Astrocyte (in vitro differentiated cells and primary cell): ENCODE data around the gene HIBADH. TPM values are rescaled to one million over a fixed set of nuclear protein-coding genes. Genes with fewer than 3 reads are reported as not detected.

Experiments
- DNase-seq: peaks from one replicate; pipeline ENCODE4 v3.0.0-alpha.2; 2010; ENCODE audit warnings: low read depth
- FAIRE-seq: peaks from 2 replicates; lab custom pipeline; 2011; peaks lifted over from hg19 to GRCh38; lab: Jason Lieb, UNC
- H2AFZ ChIP-seq: 2 replicates; pipeline ENCODE4 v1.6.0; 2012; ENCODE audit warnings: low read depth, low read length, inconsistent platforms
- H3K27ac ChIP-seq: 2 replicates; pipeline ENCODE4 v1.5.1; 2011; ENCODE audit warnings: low read depth, low read length, inconsistent platforms
- H3K27me3 ChIP-seq: 2 replicates; pipeline ENCODE4 v1.6.0; 2011; ENCODE audit warnings: low read length, inconsistent platforms; ENCODE audit not compliant: insufficient read depth
- H3K36me3 ChIP-seq: 2 replicates; pipeline ENCODE4 v1.5.1; 2011; ENCODE audit warnings: low read length, inconsistent platforms; ENCODE audit not compliant: insufficient read depth
- H3K4me1 ChIP-seq: 2 replicates; pipeline ENCODE4 v1.5.1; 2011; ENCODE audit warnings: low read length, inconsistent platforms; ENCODE audit not compliant: insufficient read depth
- H3K4me2 ChIP-seq: 2 replicates; pipeline ENCODE4 v1.6.0; 2012; ENCODE audit warnings: low read length, inconsistent platforms
- H3K4me3 ChIP-seq: 2 replicates; pipeline ENCODE4 v1.5.1; 2011; ENCODE audit warnings: low read depth, mild to moderate bottlenecking, low read length, inconsistent platforms; ENCODE audit not compliant: insufficient read depth
- H3K79me2 ChIP-seq: 2 replicates; pipeline ENCODE4 v1.6.0; 2012; ENCODE audit warnings: mild to moderate bottlenecking, low read length, inconsistent platforms; ENCODE audit not compliant: insufficient read depth
- H3K9ac ChIP-seq: 2 replicates; pipeline ENCODE4 v1.6.0; 2012; ENCODE audit warnings: mild to moderate bottlenecking, low read length, inconsistent platforms
- H3K9me3 ChIP-seq: 2 replicates; pipeline ENCODE4 v1.5.1; 2012; ENCODE audit warnings: low read depth, mild to moderate bottlenecking, low read length, inconsistent platforms; ENCODE audit not compliant: insufficient read depth
- H4K20me1 ChIP-seq: 2 replicates; pipeline ENCODE4 v1.6.0; 2012; ENCODE audit warnings: low read length, inconsistent platforms; ENCODE audit not compliant: insufficient read depth
- H3K27ac Mint-ChIP-seq: one replicate; pipeline ENCODE4 v1.8.0; 2021; ENCODE audit warnings: mild to moderate bottlenecking, mixed read lengths; ENCODE audit not compliant: unreplicated experiment
- H3K27me3 Mint-ChIP-seq: one replicate; pipeline ENCODE4 v1.8.0; 2021; ENCODE audit warnings: low read depth, mixed read lengths; ENCODE audit not compliant: unreplicated experiment
- H3K36me3 Mint-ChIP-seq: one replicate; pipeline ENCODE4 v1.8.0; 2021; ENCODE audit warnings: low read depth, mixed read lengths; ENCODE audit not compliant: unreplicated experiment
- H3K4me1 Mint-ChIP-seq: one replicate; pipeline ENCODE4 v1.8.0; 2021; ENCODE audit warnings: low read depth, mixed read lengths; ENCODE audit not compliant: unreplicated experiment
- H3K4me3 Mint-ChIP-seq: one replicate; pipeline ENCODE4 v1.8.0; 2021; ENCODE audit warnings: mild to moderate bottlenecking, moderate library complexity, mixed read lengths; ENCODE audit not compliant: unreplicated experiment
- H3K9me3 Mint-ChIP-seq: one replicate; pipeline ENCODE4 v1.8.0; 2021; ENCODE audit warnings: mild to moderate bottlenecking, mixed read lengths; ENCODE audit not compliant: unreplicated experiment
- EZH2 ChIP-seq: IDR thresholded peaks from 2 replicates; pipeline ENCODE4 v1.6.1; 2012; ENCODE audit warnings: mild to moderate bottlenecking, low read length, inconsistent platforms; ENCODE audit not compliant: insufficient read depth
- total RNA-seq: library from RNA; stranded (reverse); gene quantifications from 2 replicates; pipeline ENCODE4 v1.2.1, GENCODE V29; 2021
- TF ChIP-seq, protein P1 (sequence below): IDR thresholded peaks from 2 replicates; pipeline ENCODE4 v1.5.1; 2011; ENCODE audit warnings: low read depth, mild to moderate bottlenecking, inconsistent platforms, low read length, moderate library complexity; ENCODE audit not compliant: insufficient read depth

The HIBADH gene
- total RNA-seq, 1 donor from 2014 or later: 21.9 TPM

DNA sequence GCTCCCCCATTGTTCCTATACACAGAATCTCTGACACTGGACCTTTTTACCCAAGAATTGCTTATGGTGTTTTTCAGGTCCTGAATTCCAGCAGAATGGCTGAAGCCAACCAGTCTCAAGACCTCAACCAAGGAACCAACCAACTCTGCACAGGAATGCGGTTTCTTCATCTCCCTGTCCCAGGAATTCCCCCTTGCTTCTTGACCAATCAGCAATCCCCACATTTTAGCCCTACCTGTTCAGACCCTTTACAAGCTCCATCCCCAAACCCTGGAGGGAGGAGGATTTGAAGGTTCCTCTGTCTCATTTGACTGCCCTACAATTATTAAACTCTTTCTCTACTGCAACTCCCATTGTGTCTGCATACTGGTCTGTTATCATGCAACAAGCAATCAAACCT lies 35.5 kb downstream of the HIBADH start:
- Histone ChIP-seq H4K20me1 (no peaks in the 10 kb centered on the region), H3K9ac (no peak overlapping the region), H3K4me1 (no peaks in the 10 kb centered on the region), H3K4me2 (no peak overlapping the region), H3K4me3 (no peak overlapping the region), H3K27me3 (no peaks in the 10 kb centered on the region), H3K79me2 (no peaks in the 10 kb centered on the region), H3K27ac (no peak overlapping the region), H3K9me3 (no peaks in the 10 kb centered on the region), H2AFZ (no peak overlapping the region), H3K36me3 (no peaks in the 10 kb centered on the region)
- H3K27ac Mint-ChIP-seq: no peak overlapping the region
- TF ChIP-seq, protein P1, sequence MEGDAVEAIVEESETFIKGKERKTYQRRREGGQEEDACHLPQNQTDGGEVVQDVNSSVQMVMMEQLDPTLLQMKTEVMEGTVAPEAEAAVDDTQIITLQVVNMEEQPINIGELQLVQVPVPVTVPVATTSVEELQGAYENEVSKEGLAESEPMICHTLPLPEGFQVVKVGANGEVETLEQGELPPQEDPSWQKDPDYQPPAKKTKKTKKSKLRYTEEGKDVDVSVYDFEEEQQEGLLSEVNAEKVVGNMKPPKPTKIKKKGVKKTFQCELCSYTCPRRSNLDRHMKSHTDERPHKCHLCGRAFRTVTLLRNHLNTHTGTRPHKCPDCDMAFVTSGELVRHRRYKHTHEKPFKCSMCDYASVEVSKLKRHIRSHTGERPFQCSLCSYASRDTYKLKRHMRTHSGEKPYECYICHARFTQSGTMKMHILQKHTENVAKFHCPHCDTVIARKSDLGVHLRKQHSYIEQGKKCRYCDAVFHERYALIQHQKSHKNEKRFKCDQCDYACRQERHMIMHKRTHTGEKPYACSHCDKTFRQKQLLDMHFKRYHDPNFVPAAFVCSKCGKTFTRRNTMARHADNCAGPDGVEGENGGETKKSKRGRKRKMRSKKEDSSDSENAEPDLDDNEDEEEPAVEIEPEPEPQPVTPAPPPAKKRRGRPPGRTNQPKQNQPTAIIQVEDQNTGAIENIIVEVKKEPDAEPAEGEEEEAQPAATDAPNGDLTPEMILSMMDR: no peak
- TF ChIP-seq EZH2: no peak
- no peaks in the 10 kb centered on the region for H3K4me1 Mint-ChIP-seq
- H3K27me3 Mint-ChIP-seq: no peaks in the 10 kb centered on the region
- H3K9me3 Mint-ChIP-seq: no peaks in the 10 kb centered on the region
- FAIRE-seq (no peak), DNase-seq (no peak)
- no peak overlapping the region for H3K4me3 Mint-ChIP-seq
- no peaks in the 10 kb centered on the region for H3K36me3 Mint-ChIP-seq

DNA sequence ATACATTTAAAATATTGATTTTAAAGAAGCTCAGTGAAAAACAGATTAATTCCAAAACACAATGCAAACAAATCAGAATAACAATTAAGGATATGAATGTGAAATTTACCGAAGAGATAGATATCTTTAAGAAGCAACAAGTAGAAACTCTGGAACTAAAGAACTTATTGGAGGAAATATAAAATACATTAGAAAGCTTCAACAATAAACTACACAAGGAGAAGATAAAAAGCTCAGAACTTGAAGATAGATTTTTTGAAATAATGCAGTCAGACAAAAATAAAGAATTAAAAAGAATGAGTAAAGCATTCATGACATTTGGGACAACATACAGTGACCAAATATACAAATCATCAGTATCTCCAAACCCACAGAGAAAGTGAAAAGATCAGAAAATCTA lies 43.2 kb downstream of the HIBADH start:
- no peak for FAIRE-seq
- DNase-seq: no peak
- Mint-ChIP-seq H3K4me3 (no peak overlapping the region), H3K27ac (no peak overlapping the region), H3K27me3 (no peaks in the 10 kb centered on the region), H3K4me1 (no peaks in the 10 kb centered on the region), H3K36me3 (peaks cover 40% of the 10 kb centered on the region), H3K9me3 (peaks cover 32% of the 10 kb centered on the region)
- Histone ChIP-seq H3K79me2 (no peaks in the 10 kb centered on the region), H3K4me3 (no peak overlapping the region), H3K4me1 (no peaks in the 10 kb centered on the region), H3K4me2 (no peak overlapping the region), H2AFZ (no peak overlapping the region), H3K9me3 (peaks cover 13% of the 10 kb centered on the region), H3K36me3 (peaks cover 3% of the 10 kb centered on the region), H3K9ac (no peak overlapping the region), H3K27me3 (no peaks in the 10 kb centered on the region), H4K20me1 (no peaks in the 10 kb centered on the region), H3K27ac (no peak overlapping the region)
- TF ChIP-seq, protein P1: no peak
- no peak for TF ChIP-seq EZH2

DNA sequence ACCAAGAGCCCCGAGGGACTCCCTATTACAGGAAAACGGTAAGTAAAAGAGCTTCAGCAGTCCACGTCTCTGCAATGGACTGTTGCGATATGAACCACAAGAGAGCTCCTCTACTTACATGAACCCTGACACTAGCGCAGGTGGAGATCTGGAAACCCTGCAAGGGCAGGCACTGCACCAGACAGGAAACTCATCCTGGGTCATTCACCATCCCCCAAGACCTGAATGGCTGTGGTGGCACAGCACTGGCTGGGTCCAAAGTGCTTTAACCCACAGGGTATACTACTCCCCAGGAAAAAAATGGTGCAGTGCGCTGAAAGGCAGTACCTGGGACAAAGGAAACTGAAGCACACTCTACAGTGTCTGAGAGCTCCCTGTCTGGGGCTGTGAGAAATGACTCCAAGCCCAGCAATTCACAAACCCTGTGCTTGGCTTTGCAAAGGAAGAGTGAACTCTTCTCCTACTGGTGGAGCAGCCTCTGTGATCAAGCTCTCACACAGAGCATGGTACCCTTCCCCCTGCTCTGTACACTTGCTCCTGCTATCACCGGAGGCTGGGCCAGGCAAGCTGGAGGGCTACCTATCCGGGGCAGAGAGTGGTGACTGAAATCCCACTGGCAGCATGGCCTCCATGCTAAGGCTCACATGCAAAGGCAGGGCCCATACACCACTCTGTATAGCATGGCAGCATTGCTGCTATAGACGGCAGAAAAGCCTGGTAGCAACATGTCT lies 44.9 kb downstream of the HIBADH start:
- Mint-ChIP-seq H3K36me3 (peaks cover 40% of the 10 kb centered on the region), H3K4me3 (no peak overlapping the region)

More for the DNA sequence above, 44.9 kb downstream of the HIBADH start:
- Histone ChIP-seq H4K20me1 (no peaks in the 10 kb centered on the region), H3K9ac (no peak overlapping the region), H3K27me3 (no peaks in the 10 kb centered on the region), H3K4me3 (no peak overlapping the region), H2AFZ (no peak overlapping the region), H3K4me1 (no peaks in the 10 kb centered on the region), H3K27ac (no peak overlapping the region), H3K36me3 (peaks cover 3% of the 10 kb centered on the region), H3K79me2 (no peaks in the 10 kb centered on the region), H3K4me2 (no peak overlapping the region), H3K9me3 (peaks cover 13% of the 10 kb centered on the region)
- H3K9me3 Mint-ChIP-seq: peaks cover 32% of the 10 kb centered on the region
- no peak for DNase-seq
- H3K4me1 Mint-ChIP-seq: no peaks in the 10 kb centered on the region
- no peak for TF ChIP-seq EZH2
- TF ChIP-seq, protein P1: no peak
- FAIRE-seq: no peak
- no peaks in the 10 kb centered on the region for H3K27me3 Mint-ChIP-seq
- H3K27ac Mint-ChIP-seq: no peak overlapping the region
